Breast epithelium (tissue), 3 donors: ENCODE measurements around the gene NR2E3.

Experiments
- CTCF ChIP-seq, 3 donors: fragments of 450-650 bp; IDR thresholded peaks; one replicate each; pipeline ENCODE4 v1.5.1; 2016 to 2017; ENCODE audit warnings: antibody characterized with exemption in 3 of 3, mild to moderate bottlenecking in 3 of 3, moderate library complexity in 3 of 3
- POLR2A ChIP-seq: fragments of 450-650 bp; IDR thresholded peaks from one replicate; pipeline ENCODE4 v1.6.1; 2016; ENCODE audit warnings: antibody characterized with exemption, mild to moderate bottlenecking, moderate library complexity
- POLR2AphosphoS5 ChIP-seq, 3 donors: sonication (generic); formaldehyde crosslinking; IDR thresholded peaks; one replicate each; pipeline ENCODE4 v1.6.1; 2017; ENCODE audit warnings: antibody characterized with exemption in 3 of 3

- no peak for TF ChIP-seq POLR2AphosphoS5 (IDR thresholded peaks at IDR 0.05)
- TF ChIP-seq POLR2A = no peak
- TF ChIP-seq CTCF (IDR thresholded peaks at IDR 0.05) = no peak
Measured at GRCh38 chr15:71826196-71826595, 15.8 kb downstream of the NR2E3 start.
